GM12873 (cell line): ENCODE results near the gene NEUROD2.
A peak's percentile ranks its signal among the peaks of the same experiment; 100 is the strongest.

Experiments
- TF ChIP-seq, protein P1 (sequence below): IDR thresholded peaks from 2 replicates; pipeline ENCODE4 v1.5.1; 2012; ENCODE audit warnings: low read depth, mild to moderate bottlenecking, moderate library complexity, low read length, control low read depth; ENCODE audit not compliant: insufficient read depth; ENCODE audit errors: missing control alignments

The NEUROD2 gene

DNA sequence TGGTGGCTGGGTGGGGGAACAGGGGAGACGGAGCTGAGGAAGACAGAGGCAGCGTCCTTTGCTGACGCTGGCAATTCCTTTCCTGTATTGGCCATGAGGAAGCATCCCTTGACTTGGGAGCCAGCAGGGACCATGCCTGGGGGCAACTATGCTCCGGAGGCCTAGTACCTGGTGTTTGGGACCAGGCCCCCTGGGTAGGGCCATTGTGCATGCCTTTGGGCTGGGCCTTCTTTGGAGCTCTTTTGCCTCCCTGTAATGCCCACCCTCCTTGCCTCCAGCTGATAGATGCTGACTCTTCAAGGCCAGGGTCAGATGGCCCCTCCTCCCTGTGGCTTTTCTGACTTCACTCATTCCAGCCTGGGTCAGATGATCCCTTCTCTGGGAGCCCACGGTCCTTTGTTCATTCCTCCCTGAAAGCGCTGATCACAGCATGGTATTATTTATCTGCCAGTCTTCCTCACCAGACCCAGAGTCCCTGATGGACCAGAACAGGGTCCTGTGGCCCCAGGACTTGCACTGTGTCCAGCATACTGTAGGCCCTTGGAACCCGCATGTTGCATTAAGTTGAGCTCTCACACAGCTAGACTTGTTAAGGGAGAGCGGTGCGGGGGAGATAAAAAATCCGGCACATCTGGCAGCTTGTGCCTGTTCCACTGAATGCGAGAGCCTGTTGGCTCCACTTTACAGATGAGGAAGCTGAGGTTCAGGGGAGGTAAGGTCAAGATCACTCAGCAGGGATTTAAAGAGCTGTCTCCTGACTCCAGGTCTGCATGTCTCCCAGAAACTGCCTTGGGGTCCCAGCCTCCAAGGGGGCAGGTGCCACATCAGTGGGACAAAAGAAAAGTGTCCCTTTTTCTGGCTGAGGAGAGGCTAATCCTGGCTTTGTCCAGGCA, 32.1 kb upstream of the NEUROD2 start:
- TF ChIP-seq, protein P1, sequence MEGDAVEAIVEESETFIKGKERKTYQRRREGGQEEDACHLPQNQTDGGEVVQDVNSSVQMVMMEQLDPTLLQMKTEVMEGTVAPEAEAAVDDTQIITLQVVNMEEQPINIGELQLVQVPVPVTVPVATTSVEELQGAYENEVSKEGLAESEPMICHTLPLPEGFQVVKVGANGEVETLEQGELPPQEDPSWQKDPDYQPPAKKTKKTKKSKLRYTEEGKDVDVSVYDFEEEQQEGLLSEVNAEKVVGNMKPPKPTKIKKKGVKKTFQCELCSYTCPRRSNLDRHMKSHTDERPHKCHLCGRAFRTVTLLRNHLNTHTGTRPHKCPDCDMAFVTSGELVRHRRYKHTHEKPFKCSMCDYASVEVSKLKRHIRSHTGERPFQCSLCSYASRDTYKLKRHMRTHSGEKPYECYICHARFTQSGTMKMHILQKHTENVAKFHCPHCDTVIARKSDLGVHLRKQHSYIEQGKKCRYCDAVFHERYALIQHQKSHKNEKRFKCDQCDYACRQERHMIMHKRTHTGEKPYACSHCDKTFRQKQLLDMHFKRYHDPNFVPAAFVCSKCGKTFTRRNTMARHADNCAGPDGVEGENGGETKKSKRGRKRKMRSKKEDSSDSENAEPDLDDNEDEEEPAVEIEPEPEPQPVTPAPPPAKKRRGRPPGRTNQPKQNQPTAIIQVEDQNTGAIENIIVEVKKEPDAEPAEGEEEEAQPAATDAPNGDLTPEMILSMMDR = no peak

DNA sequence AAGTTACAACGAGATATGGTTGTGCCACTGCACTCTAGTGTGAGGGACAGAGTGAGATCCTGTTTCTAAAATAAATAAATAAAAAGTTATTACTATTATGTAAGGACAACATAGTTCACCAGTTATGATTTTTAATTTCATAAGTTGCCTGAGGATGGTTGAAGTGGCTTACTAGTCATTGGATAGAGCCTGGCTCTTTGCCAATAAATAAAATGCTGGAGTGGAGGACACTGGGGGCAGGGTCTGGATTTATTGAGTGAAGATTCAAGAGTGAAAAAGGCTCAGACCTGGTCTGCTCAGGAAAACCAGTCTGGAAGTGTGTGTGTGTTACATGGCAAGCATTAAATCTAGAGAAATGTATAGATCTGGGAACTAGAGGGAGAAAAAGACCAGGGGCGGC, 31.3 kb upstream of the NEUROD2 start:
- TF ChIP-seq, protein P1 = no peak

DNA sequence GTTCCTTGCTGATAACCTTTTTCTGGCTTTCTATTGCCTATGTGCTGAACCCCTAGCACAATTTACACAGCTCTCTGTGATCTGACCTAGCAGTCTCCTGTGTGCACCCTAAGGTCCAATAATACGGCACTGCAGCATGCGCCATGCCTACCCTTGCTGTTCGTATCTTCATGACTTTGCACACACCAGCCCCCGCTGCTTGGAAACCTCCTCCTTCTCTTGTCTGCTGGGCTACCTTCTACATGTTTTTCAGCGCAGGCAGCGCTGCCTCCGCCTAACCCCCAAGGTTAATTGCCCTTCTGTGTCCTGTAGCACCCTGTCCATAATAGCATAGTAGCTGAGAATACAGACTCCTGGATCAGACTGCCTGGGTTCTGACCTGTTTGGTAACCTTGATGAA, 30.6 kb upstream of the NEUROD2 start:
- TF ChIP-seq, protein P1 = no peak

DNA sequence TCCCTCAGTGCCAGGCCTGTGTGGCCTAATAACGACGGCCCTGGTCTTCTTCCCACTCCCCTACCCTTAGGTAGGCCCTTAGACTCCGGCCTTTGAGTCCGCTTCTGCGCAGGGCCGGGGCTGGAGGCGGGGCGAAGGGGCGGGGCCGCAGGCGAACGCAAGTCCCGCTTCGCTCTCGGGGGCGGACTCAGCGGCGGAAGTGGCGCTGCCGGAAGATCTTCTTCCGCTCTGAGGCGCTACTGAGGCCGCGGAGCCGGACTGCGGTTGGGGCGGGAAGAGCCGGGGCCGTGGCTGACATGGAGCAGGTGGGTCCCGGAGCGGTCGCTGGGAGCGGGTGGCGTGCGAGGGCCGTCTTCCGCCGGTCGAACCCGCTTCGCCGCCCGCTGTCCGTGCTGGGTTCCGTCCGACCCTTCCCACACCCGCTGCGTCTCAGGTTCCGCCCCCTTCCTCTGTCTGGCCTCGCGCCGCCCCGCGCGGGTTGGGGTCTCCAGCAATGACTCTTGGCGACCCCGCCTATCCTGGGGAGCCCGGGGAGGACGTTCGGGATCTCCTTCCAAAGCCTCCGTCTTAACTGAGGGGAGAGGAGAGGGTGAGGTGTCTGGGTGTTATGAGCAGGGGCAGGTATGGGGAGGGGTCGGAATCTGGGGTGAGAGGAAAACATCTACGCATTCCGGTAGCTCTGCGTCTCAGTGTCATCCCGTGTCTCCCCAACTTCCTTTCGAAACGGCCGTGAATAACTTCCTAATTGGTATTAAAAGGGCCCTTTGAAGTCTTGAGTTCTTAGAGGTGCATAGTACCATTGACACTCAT, 29.4 kb upstream of the NEUROD2 start, which contains the start of gene STARD3:
TSS of gene STARD3 (plus strand) at position 218 of the 810 bp plus-strand sequence. CDS start 16,388 bp downstream, outside the sequence.
- TF ChIP-seq, protein P1 = no peak

DNA sequence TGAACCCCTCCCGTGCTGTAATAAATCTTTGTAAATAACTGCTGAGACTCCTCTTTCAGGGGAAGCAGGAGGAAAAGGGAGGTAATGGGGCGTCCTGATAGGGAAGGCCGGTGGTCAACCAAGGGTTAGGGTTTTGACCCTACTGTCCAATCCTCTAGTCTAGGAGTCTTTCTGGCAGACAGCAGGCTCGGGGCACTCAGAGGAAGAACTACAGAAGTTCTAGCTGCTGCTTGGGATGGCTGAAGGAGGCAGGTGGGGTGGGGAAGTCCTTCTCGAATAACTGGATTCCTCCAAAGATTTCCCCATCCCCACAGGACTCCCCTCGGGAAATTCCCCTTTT, 28.8 kb upstream of the NEUROD2 start:
- TF ChIP-seq, protein P1 = no peak

DNA sequence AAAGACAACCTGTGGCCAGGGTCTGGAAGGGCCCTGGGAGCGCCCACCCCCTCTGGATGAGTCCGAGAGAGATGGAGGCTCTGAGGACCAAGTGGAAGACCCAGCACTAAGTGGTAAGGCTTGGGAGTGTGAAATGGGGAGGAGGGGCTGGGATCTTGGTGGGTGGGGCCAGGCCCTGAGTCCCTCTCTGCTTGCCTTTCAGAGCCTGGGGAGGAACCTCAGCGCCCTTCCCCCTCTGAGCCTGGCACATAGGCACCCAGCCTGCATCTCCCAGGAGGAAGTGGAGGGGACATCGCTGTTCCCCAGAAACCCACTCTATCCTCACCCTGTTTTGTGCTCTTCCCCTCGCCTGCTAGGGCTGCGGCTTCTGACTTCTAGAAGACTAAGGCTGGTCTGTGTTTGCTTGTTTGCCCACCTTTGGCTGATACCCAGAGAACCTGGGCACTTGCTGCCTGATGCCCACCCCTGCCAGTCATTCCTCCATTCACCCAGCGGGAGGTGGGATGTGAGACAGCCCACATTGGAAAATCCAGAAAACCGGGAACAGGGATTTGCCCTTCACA, 28.0 kb upstream of the NEUROD2 start:
- TF ChIP-seq, protein P1 = no peak

DNA sequence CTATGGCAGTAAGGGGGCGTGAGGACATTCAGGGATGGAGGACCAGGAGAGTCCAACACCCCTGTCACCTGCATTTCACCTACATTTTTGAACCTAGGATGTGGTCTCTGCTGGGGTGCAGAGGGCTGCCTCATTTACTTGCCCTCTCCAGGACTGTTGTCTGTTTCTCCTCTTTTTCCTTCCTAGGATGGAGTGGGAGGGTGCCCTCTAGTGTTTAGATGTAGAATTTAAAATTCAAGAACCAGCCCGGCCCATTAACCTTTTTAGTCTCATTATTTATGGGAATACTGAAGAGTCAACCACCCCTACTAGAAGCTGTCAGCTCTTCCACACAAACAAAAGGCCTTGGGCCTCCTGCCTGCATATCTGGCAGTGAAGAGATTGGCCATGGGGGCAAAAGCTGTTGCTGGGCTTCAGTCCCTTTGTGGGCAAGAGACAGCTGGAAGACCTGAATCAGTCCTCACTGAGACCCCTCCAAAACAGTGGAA, 26.7 kb upstream of the NEUROD2 start:
- TF ChIP-seq, protein P1 = peak; percentile 69
